C4-2B (cell line): ENCODE results near the gene TNK2.

ENCODE experiments used
- H3K27ac ChIP-seq: fragments of 450-650 bp; 2 replicates; pipeline ENCODE4 v1.5.1; 2017
- ZFX ChIP-seq: fragments of 450-650 bp; IDR thresholded peaks from 2 replicates; pipeline ENCODE4 v1.6.1; 2017
- TF ChIP-seq, protein P1 (sequence below): fragments of 450-650 bp; conservative IDR thresholded peaks from 2 replicates; pipeline ENCODE4 v1.5.1; 2017; ENCODE audit warnings: mild to moderate bottlenecking

Gene TNK2

DNA sequence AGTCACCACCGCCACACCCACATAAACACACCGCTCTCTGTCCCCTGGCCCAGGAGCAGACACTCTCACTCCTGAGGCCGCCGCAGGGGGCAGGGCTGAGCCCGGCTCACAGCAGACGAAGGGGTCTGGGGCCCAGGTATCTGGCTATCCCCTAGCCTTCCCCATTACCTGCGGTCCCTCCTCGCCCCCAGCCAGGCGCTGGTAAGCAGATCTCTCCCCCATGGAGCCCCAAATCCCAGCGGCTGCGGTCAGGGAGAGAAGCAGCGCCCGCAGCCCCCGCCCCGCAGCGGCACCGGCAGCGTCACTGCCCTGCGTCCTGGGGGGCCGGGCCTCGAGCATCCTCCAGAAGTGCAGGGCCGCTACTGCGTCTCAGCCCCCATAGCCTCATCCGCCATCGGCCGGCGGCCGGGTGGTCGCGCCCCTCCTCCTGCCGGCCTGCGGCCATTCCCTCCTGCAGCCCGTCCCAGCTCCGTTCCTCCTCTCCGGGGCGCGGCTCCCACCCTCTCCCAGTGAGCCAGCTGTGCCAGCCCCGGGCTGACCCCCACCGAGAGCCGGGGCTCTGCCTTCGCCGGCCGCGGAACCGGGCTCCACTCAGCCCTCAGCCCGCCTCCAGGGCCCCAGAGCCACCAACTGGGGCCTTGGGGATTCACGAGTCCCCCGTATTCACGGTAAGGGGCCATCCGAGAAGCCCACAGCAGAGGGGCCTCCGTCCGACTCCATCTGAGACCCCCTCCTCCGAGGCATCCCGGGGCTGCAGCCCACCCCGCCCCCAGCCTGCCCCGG is 13.1 kb downstream of the TNK2 start:
- no peak for TF ChIP-seq ZFX
- TF ChIP-seq, protein P1, sequence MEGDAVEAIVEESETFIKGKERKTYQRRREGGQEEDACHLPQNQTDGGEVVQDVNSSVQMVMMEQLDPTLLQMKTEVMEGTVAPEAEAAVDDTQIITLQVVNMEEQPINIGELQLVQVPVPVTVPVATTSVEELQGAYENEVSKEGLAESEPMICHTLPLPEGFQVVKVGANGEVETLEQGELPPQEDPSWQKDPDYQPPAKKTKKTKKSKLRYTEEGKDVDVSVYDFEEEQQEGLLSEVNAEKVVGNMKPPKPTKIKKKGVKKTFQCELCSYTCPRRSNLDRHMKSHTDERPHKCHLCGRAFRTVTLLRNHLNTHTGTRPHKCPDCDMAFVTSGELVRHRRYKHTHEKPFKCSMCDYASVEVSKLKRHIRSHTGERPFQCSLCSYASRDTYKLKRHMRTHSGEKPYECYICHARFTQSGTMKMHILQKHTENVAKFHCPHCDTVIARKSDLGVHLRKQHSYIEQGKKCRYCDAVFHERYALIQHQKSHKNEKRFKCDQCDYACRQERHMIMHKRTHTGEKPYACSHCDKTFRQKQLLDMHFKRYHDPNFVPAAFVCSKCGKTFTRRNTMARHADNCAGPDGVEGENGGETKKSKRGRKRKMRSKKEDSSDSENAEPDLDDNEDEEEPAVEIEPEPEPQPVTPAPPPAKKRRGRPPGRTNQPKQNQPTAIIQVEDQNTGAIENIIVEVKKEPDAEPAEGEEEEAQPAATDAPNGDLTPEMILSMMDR: peak; percentile 74

DNA sequence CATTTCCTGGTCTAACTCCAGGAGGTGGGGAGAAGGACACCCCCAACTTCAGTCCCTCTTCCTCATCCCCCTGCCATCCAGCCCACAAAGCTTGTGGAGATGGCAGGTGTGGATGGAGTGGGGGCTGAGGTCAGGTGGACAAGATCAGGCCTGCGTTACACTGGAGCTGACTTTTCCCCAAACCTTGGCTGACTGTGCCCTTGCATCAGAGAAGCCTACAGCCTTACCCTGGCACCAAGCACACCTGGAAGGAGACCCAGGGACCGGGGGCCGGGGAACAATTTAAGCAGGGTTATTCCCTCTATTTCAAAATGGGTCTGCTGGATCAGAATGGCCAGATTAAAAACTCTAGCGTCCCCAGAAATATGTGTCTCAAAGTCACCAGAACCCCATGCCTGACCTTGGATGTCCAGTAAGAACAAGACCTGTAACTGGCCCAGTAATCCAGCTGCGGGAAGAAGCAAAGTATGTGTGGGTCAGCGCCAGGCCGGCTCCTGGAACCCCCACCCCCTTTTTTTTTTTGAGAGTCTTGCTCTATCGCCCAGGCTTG is 14.4 kb downstream of the TNK2 start:
- TF ChIP-seq, protein P1: no peak
- no peak for TF ChIP-seq ZFX
- peak overlapping the region; percentile 64; the same call in 1 of the 2 replicates for H3K27ac ChIP-seq

More for the DNA sequence above, 13.1 kb downstream of the TNK2 start:
- peak overlapping the region; percentile 64 for H3K27ac ChIP-seq

DNA sequence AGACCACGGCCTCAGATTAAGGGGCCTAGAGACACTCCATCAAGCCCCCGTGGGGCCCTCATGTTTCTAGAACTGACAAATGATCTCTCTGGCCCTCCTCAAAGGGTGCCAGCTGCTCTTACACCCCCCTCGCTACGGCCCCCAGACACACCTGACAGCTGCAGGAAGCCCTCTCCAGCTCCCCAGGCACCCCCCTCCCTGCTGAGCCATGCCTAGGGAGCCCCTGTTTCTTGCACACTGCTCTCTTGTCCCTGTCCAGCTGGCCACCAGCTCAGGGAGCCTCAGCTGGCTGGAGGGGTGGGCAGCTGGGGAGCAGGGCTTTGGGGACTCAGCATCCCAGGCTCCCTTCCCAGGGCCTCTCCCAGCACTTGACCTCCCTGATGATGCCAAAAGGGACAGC is 14.8 kb downstream of the TNK2 start:
- TF ChIP-seq, protein P1: no peak
- TF ChIP-seq ZFX: no peak
- no peak overlapping the region for H3K27ac ChIP-seq

DNA sequence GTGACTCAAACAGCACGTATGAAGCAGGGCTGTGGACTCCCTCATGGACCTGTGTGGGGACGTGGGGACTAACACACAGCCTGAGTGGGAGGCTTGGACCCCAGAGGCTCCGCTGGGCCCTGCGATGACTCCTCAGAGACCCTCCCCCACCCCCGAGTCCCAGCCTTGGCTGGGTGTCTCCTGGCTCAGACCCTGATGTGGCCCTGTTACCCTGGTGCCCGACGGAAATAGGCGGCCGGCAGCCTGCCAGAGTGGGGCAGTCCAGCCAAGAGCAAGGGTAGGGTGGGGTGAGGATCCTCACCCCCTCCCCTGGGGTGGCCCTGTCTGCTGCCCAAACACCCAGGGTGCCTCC is 15.3 kb downstream of the TNK2 start:
- H3K27ac ChIP-seq: no peak overlapping the region
- TF ChIP-seq, protein P1: no peak
- no peak for TF ChIP-seq ZFX

DNA sequence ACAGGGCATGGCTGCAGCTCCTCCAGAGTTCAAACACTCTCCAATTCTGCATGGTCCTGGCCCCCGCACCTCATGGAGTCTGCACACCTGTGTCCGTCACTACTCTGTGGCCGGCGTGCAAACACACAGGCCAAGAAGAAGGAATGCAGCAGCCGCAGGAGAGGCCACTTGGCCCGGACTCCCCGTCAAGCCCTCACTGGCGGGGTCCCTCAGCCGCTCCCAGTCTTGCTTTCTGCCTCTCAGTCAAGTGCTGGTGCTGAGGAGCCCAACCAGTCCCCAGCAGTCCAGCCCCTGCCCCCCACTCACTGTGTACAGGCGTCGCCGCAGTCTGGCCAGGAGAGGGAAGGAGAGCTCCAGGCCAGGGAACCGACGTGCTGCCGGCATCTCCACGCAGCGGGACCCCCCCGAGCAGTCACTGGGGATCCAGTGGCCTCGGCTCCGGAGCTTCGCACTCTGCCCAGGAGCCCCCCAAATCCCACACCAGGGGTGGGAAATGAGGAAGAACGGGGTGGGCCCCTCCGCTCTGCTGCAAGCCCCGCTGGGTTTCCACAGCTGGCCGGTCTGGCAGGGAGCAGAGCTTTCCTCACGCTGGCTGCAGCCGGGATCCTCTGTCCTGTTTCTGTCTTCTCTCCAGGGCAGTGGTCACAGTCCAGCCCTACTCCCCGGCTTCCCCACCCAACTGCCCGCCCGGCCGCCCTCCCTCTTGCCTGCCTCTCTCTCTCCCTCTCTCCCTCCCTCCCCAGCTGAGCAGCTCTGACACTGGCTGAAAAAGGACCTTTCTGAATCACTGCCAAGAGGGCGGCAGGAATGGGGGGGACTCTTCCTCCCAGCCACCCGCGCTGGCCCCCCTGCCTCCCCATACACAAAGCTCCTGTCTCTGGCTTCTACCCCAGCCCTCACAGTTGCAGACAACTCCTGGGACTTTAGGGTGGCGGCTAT is 16.0 kb downstream of the TNK2 start:
- no peak overlapping the region for H3K27ac ChIP-seq
- TF ChIP-seq, protein P1: no peak
- no peak for TF ChIP-seq ZFX

DNA sequence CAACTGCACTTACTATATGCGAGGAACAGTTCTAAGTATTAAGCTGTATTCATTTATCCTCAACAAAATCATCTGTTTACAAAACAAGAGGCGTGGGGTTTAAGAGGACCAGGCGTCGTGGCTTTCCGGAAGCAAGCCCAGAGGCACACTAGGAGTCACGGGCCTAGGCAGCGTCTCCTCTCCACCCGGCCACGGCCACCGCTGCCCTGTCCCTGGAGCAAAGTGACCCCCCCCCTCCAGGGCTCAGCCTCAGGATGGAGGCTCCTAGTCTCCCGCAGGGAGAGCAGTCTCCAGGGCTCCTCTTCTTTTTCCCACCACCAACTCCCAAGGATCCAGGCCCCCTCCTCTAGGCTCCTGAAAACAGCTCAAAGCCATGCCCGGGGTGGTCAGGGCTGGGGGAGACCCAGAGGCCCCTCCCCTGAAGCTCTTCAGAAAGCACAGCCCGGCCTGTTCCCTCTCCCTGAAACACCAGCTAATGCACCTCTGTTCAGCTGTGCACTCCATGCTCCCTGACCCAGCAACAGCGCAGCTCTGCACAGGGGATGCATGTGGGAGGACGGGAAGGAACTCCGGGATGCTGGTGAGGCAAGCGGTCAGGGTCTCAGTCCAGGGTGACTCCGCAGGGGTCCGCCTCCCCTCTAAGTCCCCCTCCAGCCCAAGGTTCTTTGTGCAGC is 16.8 kb downstream of the TNK2 start:
- H3K27ac ChIP-seq: no peak overlapping the region
- TF ChIP-seq ZFX: no peak
- TF ChIP-seq, protein P1: no peak
